Measurements from ENCODE around the gene COL4A2.

COL4A2 gene

GRCh38 chr13:110419381-110419791 is 112.3 kb downstream of the COL4A2 start:
- no peak for DNase-seq (ENCODE audit: low read depth in 2 of 2)

- no peak for DNase-seq (ENCODE audit: low read depth in 2 of 2)
These were observed 112.9 kb downstream of the COL4A2 start for GRCh38 chr13:110419946-110420345.

GRCh38 chr13:110420626-110421025 is 113.5 kb downstream of the COL4A2 start:
- DNase-seq (ENCODE audit: low read depth in 2 of 2), result no peak

DNA sequence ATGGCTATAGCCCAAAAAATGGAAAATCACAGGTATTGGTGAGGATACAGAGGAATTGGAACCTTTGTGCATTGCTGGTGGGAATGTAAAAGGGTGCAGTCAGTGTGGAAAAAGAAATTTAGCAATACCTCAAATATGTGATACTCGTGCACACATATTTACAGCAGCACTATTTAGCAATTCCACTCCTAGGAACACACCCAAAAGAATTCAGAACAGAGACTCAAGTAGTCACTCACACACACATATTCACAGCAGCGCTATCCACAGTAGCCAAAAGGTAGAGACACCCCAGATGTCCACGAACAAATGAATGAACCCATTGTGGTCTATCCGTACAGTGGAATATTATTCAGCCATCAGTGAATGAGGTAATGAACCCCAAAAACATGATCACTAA is 114.0 kb downstream of the COL4A2 start:
- no peak for DNase-seq (ENCODE audit: low read depth in 2 of 2)

DNA sequence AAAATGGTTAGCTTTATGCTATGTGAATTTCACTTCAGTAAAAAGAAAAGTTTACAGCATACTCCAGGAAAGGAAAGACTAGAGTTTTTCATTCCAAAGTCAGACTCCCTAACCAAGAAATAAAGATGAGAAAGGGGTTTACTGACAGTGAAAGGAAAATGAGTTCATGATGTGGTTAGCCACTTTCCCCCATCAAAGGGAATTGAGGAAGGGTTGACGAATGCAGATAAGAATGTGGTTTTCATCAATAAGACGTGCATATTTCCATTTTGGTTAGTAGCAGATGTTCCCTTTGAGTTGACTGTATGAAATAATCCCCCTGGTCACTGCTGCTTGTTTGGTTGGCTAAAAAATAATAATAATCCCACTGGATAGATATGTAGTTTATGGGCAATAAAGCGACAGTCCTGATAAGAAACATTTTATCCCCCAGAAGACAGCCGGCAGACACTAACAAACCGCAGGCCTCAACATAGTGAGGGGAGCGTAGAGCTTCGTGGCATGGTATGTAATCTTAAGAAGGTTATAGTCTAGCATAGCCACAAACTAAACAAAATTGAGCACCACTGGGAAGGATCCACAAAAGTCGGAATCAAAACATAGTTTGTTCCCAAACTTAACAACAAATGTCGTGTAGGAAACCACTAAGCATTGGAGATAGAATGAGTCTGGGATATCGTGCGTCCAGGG is 114.8 kb downstream of the COL4A2 start:
- DNase-seq (ENCODE audit: low read depth in 2 of 2), result no peak

DNA sequence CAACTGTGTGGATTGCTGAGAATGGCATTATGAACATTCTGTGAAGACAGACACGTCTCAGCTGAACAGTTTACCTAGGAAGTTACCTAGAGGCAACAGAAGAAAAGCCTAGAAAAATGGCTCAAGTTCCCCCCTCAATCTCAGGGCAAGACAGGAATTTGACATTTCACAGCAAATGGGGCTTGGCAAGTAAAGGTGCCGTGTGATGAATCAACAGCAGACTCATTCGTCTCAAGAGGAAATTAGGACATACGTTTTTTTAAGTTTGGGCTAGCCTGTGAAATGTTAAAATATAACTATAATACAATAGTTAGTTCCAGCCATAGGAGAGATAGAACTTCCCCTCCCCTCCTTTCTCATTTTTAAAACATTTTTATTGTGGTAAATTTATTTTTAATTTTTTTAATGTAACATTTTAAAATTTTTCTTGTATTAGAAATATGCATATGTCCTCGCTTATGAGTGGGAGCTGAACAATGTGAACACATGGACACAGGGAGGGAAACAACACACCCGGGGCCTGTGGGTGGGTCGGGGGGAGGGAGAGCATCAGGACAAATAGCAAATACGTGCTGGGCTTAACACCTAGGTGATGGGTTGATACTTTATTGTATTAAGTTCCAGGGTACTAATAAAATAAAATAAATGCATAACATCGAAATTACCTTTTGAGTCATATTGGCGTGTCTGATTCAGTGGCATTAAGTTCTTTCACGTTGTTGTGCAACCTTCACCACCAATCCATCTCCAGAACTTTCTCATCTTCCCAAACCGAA is 116.0 kb downstream of the COL4A2 start:
- DNase-seq (ENCODE audit: low read depth in 2 of 2), result no peak

- no peak for DNase-seq (ENCODE audit: low read depth in 2 of 2)
These were observed 116.7 kb downstream of the COL4A2 start for GRCh38 chr13:110423689-110424302.

- DNase-seq (ENCODE audit: low read depth in 2 of 2), result no peak
These were observed 117.7 kb downstream of the COL4A2 start for GRCh38 chr13:110424569-110425443.

- DNase-seq (ENCODE audit: low read depth in 2 of 2), result no peak
These were observed 118.3 kb downstream of the COL4A2 start for GRCh38 chr13:110425444-110425780.

- no peak for DNase-seq (ENCODE audit: low read depth in 2 of 2)
These were observed 119.7 kb downstream of the COL4A2 start for GRCh38 chr13:110426735-110427134.

- no peak for DNase-seq (ENCODE audit: low read depth in 2 of 2)
These were observed 121.2 kb downstream of the COL4A2 start for GRCh38 chr13:110428313-110428712.

DNA sequence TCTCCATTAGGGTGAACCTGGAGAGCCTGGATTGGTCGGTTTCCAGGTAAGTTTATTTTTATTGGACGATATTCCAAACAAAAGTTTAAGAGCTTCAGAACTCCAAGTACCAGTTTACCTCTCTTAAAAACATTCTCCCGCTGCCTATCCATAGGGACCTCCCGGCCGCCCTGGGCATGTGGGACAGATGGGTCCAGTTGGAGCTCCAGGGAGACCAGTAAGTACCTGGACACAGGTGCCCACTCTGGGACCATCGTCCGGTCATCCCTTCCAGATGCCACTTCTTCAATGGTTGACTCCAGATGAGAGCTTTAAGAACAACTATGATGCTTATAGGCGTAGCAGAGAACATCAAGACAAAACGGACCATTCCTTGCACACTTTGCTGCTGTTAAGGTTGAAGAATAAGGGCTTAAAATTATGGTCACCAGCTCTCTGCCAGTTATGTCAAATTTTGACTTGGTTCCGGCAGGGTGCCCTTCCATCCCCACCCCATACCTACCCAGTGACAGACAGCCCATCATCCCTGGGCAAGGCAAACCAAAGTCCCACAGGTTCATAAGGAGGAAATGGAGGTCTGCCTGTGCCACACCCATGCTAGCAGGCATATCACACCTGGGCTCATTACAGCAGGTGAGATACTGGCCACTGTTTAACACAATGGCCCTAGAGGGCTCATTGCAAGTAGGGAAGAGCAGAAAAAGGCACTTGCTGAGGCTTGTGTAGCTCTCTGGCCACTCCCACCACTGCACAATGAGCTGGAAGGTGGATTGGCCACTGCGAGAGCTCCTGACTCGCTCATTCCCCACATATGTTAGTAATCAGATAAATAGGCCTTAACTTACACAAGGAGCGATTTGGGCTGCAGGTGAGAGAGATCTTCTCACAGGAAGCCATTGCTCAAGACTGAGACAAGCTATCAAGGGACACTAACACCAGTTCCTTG is 123.6 kb downstream of the COL4A2 start:
- DNase-seq (ENCODE audit: low read depth in 2 of 2), result no peak

DNA sequence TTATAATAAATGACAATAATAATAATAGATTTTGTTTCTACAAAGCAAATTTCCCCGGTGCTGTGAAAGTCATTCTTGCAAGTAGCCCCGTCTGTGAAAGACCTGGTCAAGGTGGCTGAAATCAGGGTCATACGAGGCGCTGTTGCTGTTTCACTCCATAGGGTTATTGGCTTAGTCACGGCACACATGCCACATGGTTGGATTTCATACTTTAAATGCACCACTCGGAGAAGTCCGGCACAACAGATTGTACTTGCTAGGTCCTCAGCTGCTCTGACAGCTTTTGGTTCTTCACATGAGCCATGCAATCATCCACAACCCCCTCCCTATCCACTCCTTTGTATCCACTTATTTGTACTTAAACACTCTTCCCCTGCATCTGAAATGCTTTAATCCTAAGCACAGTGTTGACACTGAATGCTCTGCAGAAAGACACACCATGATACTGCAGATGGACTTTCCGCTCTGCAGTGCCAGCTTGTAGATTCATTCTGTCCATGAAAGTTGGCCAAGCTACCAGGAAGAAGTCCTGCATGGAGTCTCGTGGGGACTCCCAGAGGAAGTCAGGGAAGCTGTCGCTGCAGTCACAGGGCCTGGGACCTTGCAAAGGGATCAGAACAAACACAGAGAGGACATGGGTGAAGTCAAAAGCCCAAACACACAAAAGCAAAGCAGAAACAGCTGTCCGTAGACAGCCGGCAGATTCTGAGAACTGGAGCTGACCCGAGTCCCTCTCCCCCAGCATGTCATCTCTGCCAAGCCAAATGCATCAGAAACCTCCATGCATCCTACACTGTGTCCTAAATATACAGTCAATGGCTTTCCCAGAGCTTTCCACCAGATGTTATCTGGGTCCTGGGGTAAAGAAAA is 124.6 kb downstream of the COL4A2 start:
- no peak for DNase-seq (ENCODE audit: low read depth in 2 of 2)

- no peak for DNase-seq (ENCODE audit: low read depth in 2 of 2)
These were observed 125.4 kb downstream of the COL4A2 start for GRCh38 chr13:110432522-110432921.

- DNase-seq (ENCODE audit: low read depth in 2 of 2), result no peak
These were observed 125.9 kb downstream of the COL4A2 start for GRCh38 chr13:110433014-110433413.

- no peak for DNase-seq (ENCODE audit: low read depth in 2 of 2)
These were observed 127.5 kb downstream of the COL4A2 start for GRCh38 chr13:110434629-110435028.

DNA sequence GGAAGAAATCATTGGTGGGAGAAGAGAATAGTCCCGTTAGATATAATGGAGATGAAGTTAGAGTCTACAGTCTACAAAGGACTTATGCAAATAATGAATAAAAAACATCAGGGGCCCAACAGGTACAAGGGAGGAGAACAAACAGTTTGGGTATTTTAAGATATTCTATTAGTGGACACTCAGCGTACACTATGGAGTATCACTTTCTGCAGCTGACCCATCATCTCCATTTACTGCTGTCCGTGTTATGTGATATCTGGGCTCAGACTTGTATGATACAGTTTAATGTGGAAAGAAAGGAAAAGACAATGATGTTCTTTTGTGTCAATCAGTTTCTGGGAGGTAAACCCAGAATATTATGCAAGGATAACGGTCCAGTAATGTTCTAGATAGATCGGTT is 128.2 kb downstream of the COL4A2 start:
- DNase-seq (ENCODE audit: low read depth in 2 of 2), result no peak

DNA sequence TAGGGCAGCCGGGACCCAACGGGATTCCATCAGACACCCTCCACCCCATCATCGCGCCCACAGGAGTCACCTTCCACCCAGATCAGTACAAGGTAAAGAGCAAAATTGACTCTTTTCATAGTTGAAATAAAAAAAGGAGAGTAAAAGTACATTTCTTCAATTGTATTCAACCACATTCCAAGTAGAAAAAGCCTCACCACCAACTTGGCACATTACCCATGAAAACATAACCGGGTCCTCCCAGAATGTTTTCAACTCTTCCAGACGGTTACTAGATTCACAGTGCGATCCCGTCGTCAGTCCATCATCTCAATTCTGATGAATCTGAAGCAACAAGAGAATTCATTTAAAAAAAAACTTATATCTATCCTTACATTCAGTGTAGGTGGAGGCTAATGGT is 129.2 kb downstream of the COL4A2 start:
- DNase-seq (ENCODE audit: low read depth in 2 of 2), result no peak

GRCh38 chr13:110436786-110437370 is 129.8 kb downstream of the COL4A2 start:
- no peak for DNase-seq (ENCODE audit: low read depth in 2 of 2)

- no peak for DNase-seq (ENCODE audit: low read depth in 2 of 2)
These were observed 131.1 kb downstream of the COL4A2 start for GRCh38 chr13:110438211-110438610.

Measured in stimulated activated CD4-positive, alpha-beta T cell treated with anti-CD3 and anti-CD28 coated beads, Interleukin-12 subunit alpha, Interleukin-12 subunit beta, amount 100 ng/mL, for 24 hours (primary cell).